Activated CD4-positive, alpha-beta T cell treated with anti-CD3 and anti-CD28 coated beads for 4 hours (primary cell): ENCODE data around the gene SCN8A.

Experiments used
- DNase-seq, 2 donors: peaks; one replicate each; pipeline ENCODE4 v3.0.0-alpha.2; 2020

Gene SCN8A

GRCh38 chr12:51837286-51837685 lies 246.3 kb downstream of the SCN8A start:
- no peak for DNase-seq

- no peak for DNase-seq
Observed at GRCh38 chr12:51838036-51838435, 247.0 kb downstream of the SCN8A start.

- DNase-seq, result no peak
Observed at GRCh38 chr12:51838762-51839161, 247.7 kb downstream of the SCN8A start.

- no peak for DNase-seq
Observed at GRCh38 chr12:51839310-51839947, 248.4 kb downstream of the SCN8A start.

- DNase-seq, result no peak
Observed at GRCh38 chr12:51840966-51841365, 249.9 kb downstream of the SCN8A start.

GRCh38 chr12:51841727-51842126 lies 250.7 kb downstream of the SCN8A start:
- DNase-seq, result no peak

- DNase-seq, result no peak
Observed at GRCh38 chr12:51844854-51845253, 253.8 kb downstream of the SCN8A start.

GRCh38 chr12:51845482-51845881 lies 254.4 kb downstream of the SCN8A start:
- DNase-seq, result no peak

GRCh38 chr12:51846271-51846691 lies 255.2 kb downstream of the SCN8A start:
- no peak for DNase-seq

- DNase-seq, result peak; percentile 44 to 59
Observed at GRCh38 chr12:51846911-51847642, 256.0 kb downstream of the SCN8A start.

- no peak for DNase-seq
Observed at GRCh38 chr12:51847643-51848325, 256.8 kb downstream of the SCN8A start.

- DNase-seq, result no peak
Observed at GRCh38 chr12:51848326-51848727, 257.3 kb downstream of the SCN8A start, which contains the start of gene FIGNL2. TSS of gene FIGNL2 (minus strand) at chr12:51848718. CDS start at chr12:51822413, 26,305 bp downstream.

GRCh38 chr12:51848841-51849735 lies 258.1 kb downstream of the SCN8A start:
- no peak for DNase-seq

- no peak for DNase-seq
Observed at GRCh38 chr12:51850081-51850964, 259.3 kb downstream of the SCN8A start.

GRCh38 chr12:51850965-51851299 lies 259.9 kb downstream of the SCN8A start:
- no peak for DNase-seq

- no peak for DNase-seq
Observed at GRCh38 chr12:51851413-51852124, 260.5 kb downstream of the SCN8A start.

GRCh38 chr12:51852404-51853137 lies 261.5 kb downstream of the SCN8A start:
- DNase-seq, result no peak

GRCh38 chr12:51855586-51856428 lies 264.8 kb downstream of the SCN8A start:
- DNase-seq, result no peak

- DNase-seq, result no peak
Observed at GRCh38 chr12:51860986-51861385, 270.0 kb downstream of the SCN8A start.
